HL-60 (cell line): ENCODE data around the gene ZSCAN4.

Experiments
- DNase-seq, 2 experiments: peaks; one replicate each; pipeline ENCODE4 v3.0.0-alpha.2; 2010 to 2020; ENCODE audit warnings: low read depth in 1 of 2, low spot score in 1 of 2
- H3K27ac ChIP-seq: fragments of 250-450 bp; sonication (Bioruptor Pico); replicated peaks from 2 replicates; pipeline ENCODE4 v1.5.1; 2020; ENCODE audit warnings: mild to moderate bottlenecking, moderate library complexity
- H3K27me3 ChIP-seq: fragments of 250-450 bp; sonication (Bioruptor Pico); 2 replicates; pipeline ENCODE4 v1.5.1; 2021; ENCODE audit warnings: mild to moderate bottlenecking, moderate library complexity; ENCODE audit not compliant: insufficient read depth, poor library complexity, severe bottlenecking
- H3K4me3 ChIP-seq: replicated peaks from 2 replicates; pipeline ENCODE4 v1.5.1; 2011; ENCODE audit warnings: mild to moderate bottlenecking, control low read depth, low read length; ENCODE audit not compliant: insufficient read depth
- CTCF ChIP-seq: IDR thresholded peaks from one replicate; pipeline ENCODE4 v1.5.1; 2011; ENCODE audit warnings: low read length, control low read depth, inconsistent platforms; ENCODE audit not compliant: insufficient read depth
- GABPA ChIP-seq: IDR thresholded peaks from 2 replicates; pipeline ENCODE4 v1.6.1; 2012; ENCODE audit warnings: low read depth
- POLR2AphosphoS5 ChIP-seq: IDR thresholded peaks from 2 replicates; pipeline ENCODE4 v1.6.1; 2012; ENCODE audit warnings: low read depth
- REST ChIP-seq: IDR thresholded peaks from 2 replicates; pipeline ENCODE4 v1.6.1; 2012; ENCODE audit warnings: low read depth; ENCODE audit not compliant: insufficient replicate concordance
- SPI1 ChIP-seq: IDR thresholded peaks from 2 replicates; pipeline ENCODE4 v1.6.1; 2012; ENCODE audit warnings: low read depth, mild to moderate bottlenecking, borderline replicate concordance
- long read RNA-seq: library from polyadenylated mRNA; unstranded; transcript quantifications from one replicate; pipeline ENCODE4 v2.0.0, GENCODE V29; 2020

Gene ZSCAN4
- long read RNA-seq, result 0 reads

- H3K27ac ChIP-seq, result no peak within 1 kb of the TSS
- no peak for TF ChIP-seq SPI1
- no peak for TF ChIP-seq REST
- TF ChIP-seq GABPA, result no peak
- no peak for TF ChIP-seq POLR2AphosphoS5
- TF ChIP-seq CTCF, result no peak
- H3K4me3 ChIP-seq, result no peak within 1 kb of the TSS
- no peak for DNase-seq
- H3K27me3 ChIP-seq, result no peaks in the 10 kb centered on the region
These were observed at the start of gene ZSCAN4 for GRCh38 chr19:57668635-57669034. ZSCAN4 (plus strand) TSS chr19:57668935; CDS start chr19:57676146, 7,211 bp downstream.

- Histone ChIP-seq H3K27me3 (no peaks in the 10 kb centered on the region), H3K27ac (no peak overlapping the region), H3K4me3 (no peak overlapping the region)
- no peak for DNase-seq
- no peak for TF ChIP-seq SPI1
- TF ChIP-seq CTCF, result no peak
- TF ChIP-seq POLR2AphosphoS5, result no peak
- no peak for TF ChIP-seq REST
- no peak for TF ChIP-seq GABPA
These were observed 47.9 kb upstream of the ZSCAN4 start for GRCh38 chr19:57620673-57621348.

- no peak for DNase-seq
- no peak overlapping the region for H3K27ac ChIP-seq
- H3K4me3 ChIP-seq, result no peak overlapping the region
- no peaks in the 10 kb centered on the region for H3K27me3 ChIP-seq
- TF ChIP-seq REST (no peak), GABPA (no peak), POLR2AphosphoS5 (no peak), SPI1 (no peak), CTCF (no peak)
These were observed 45.6 kb upstream of the ZSCAN4 start for GRCh38 chr19:57623091-57623490.
